ENCODE measurements around the gene CITED1. TPM values are rescaled to one million over a fixed set of nuclear protein-coding genes. Genes with fewer than 3 reads are reported as not detected.

CITED1 gene
- total and polyA plus RNA-seq, 2 donors (not counting 3 experiments of a cell fraction or from before 2014, with no cell fraction given), result not detected

DNA sequence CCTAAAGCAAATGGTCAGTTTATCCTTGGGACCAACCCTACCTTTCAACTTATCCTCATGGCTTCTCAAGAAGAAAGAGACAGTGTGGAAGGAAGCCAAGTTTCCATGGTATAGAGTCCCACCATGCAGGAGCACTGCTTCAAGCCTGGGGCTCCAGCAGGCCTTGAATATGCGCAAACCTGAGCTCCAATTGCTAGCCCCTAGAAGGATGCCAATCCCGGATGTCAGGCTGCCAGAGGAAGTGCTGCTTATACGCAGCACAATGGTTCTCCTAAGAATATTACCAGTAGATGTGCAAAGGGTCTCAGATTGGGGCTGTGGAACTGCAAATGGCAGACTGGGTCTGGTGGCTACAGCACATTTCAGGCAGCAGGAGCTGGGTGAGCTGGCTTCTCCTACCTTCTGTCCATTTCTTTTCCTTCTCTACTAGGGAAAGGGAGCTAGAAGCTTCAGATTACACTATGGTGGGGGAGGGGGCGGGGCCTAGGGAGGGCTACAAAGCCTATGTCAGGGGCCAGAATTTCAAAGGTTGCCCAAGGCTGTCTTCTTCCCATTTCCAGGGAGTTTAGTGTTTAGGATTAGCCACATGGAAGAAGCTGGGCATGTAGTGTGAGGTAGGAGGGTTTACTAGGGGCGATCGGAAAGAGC is 40.7 kb upstream of the CITED1 start:
- ChIA-PET CTCF (no interaction called here), POLR2A (no interaction called here)
- no peaks in the 10 kb centered on the region for H4K20me1 ChIP-seq (replicated peaks; ENCODE audit: control insufficient read depth, extremely low read depth, insufficient read depth, low read length)
- dilution Hi-C loops (cut with MboI; ENCODE audit: extremely low pct_ligation_motif_present, low sequenced_read_pairs) (no loop called here), intact Hi-C loops (cut with micrococcal nuclease) (no loop called here)
- FAIRE-seq, result no peak
- no peak overlapping the region for H3K9ac ChIP-seq (replicated peaks; ENCODE audit: extremely low read depth, insufficient read depth, low read length)
- H2AFZ ChIP-seq (ENCODE audit: low read depth, low read length), result no peak overlapping the region
- BruUV-seq (replicated peaks), result no TSS peak
- no peaks in the 10 kb centered on the region for H3K9me1 ChIP-seq (replicated peaks; ENCODE audit: control insufficient read depth, extremely low read depth, insufficient read depth, low read length)
- DNase-seq (ENCODE audit: low read depth, low spot score), result no peak
- H3K79me2 ChIP-seq (ENCODE audit: control insufficient read depth, insufficient read depth, low read length), result no peaks in the 10 kb centered on the region
- H3K36me3 ChIP-seq (ENCODE audit: control insufficient read depth in 2 of 2, extremely low read depth in 1 of 2, insufficient read depth in 2 of 2, low read length in 2 of 2), result peaks cover 0 to 5% of the 10 kb centered on the region in 2 experiments
- H3K27me3 ChIP-seq (ENCODE audit: control insufficient read depth in 2 of 2, insufficient read depth in 2 of 2, low read length in 2 of 2), result no peaks in the 10 kb centered on the region
- TF ChIP-seq POLR2AphosphoS5 (IDR thresholded peaks at IDR 0.05; ENCODE audit: insufficient read depth, low read depth, low read length), result no peak
- TF ChIP-seq MYC (IDR thresholded peaks at IDR 0.05; ENCODE audit: low read depth, low read length), result no peak
- TF ChIP-seq, protein P1, sequence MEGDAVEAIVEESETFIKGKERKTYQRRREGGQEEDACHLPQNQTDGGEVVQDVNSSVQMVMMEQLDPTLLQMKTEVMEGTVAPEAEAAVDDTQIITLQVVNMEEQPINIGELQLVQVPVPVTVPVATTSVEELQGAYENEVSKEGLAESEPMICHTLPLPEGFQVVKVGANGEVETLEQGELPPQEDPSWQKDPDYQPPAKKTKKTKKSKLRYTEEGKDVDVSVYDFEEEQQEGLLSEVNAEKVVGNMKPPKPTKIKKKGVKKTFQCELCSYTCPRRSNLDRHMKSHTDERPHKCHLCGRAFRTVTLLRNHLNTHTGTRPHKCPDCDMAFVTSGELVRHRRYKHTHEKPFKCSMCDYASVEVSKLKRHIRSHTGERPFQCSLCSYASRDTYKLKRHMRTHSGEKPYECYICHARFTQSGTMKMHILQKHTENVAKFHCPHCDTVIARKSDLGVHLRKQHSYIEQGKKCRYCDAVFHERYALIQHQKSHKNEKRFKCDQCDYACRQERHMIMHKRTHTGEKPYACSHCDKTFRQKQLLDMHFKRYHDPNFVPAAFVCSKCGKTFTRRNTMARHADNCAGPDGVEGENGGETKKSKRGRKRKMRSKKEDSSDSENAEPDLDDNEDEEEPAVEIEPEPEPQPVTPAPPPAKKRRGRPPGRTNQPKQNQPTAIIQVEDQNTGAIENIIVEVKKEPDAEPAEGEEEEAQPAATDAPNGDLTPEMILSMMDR (IDR thresholded peaks at IDR 0.05; ENCODE audit: extremely low read depth in 1 of 2, insufficient read depth in 1 of 2, low read depth in 1 of 2, low read length in 2 of 2), result no peak
- TF ChIP-seq, protein P2, sequence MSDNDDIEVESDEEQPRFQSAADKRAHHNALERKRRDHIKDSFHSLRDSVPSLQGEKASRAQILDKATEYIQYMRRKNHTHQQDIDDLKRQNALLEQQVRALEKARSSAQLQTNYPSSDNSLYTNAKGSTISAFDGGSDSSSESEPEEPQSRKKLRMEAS (IDR thresholded peaks at IDR 0.05; ENCODE audit: insufficient read depth, insufficient read length), result no peak
- TF ChIP-seq EZH2 (IDR thresholded peaks at IDR 0.05; ENCODE audit: borderline replicate concordance, low read depth, low read length, severe bottlenecking), result no peak
- no peak for TF ChIP-seq FOS (IDR thresholded peaks at IDR 0.05; ENCODE audit: borderline replicate concordance, insufficient read depth, low read length)
- no peak for TF ChIP-seq POLR2A (IDR thresholded peaks at IDR 0.05; ENCODE audit: low read depth, low read length)
- TF ChIP-seq GATA2 (IDR thresholded peaks at IDR 0.05; ENCODE audit: insufficient read depth, insufficient read length, low read depth, low read length), result no peak
- no peak for TF ChIP-seq JUN (IDR thresholded peaks at IDR 0.05; ENCODE audit: borderline replicate concordance, insufficient read depth, insufficient read length, low read depth)
- H3K4me3 ChIP-seq (replicated peaks in 1 of 3; ENCODE audit: insufficient read depth in 1 of 3, low read depth in 1 of 3, low read length in 3 of 3), result no peak overlapping the region
- H3K9me3 ChIP-seq (replicated peaks; ENCODE audit: control insufficient read depth, insufficient read depth, low read length), result no peaks in the 10 kb centered on the region
- H3K4me1 ChIP-seq (ENCODE audit: control insufficient read depth, extremely low read depth, insufficient read depth, low read length), result no peaks in the 10 kb centered on the region
- no peak overlapping the region for H3K27ac ChIP-seq (ENCODE audit: insufficient read depth, low read depth, low read length)
- no peak overlapping the region for H3K4me2 ChIP-seq (ENCODE audit: insufficient read depth, low read length)
